HTERT RPE-1 (cell line): ENCODE measurements around the gene ZNF260.
"Not testable (repeated sequence)": the region's sequence is repeated elsewhere in the genome, so short reads cannot be mapped to it uniquely, and the experiment has no call there.

Experiments used
- in situ Hi-C: fragments of 300-500 bp; cut with MboI; formaldehyde crosslinking; loops from 4 replicates; pipeline ENCODE4 v1.14.3; 2020; ENCODE audit warnings: low sequenced_read_pairs

Gene ZNF260

GRCh38 chr19:36490846-36491245 lies 37.2 kb downstream of the ZNF260 start:
- in situ Hi-C loops, result not testable (repeated sequence)

GRCh38 chr19:36489920-36490415 lies 38.1 kb downstream of the ZNF260 start:
- in situ Hi-C loops, result no loop called here

GRCh38 chr19:36489118-36489919 lies 38.8 kb downstream of the ZNF260 start, which contains the start of gene ZNF566:
ZNF566 (minus strand) TSS chr19:36489561; CDS start chr19:36476557, 13,004 bp downstream.
- in situ Hi-C loops, result no loop called here

DNA sequence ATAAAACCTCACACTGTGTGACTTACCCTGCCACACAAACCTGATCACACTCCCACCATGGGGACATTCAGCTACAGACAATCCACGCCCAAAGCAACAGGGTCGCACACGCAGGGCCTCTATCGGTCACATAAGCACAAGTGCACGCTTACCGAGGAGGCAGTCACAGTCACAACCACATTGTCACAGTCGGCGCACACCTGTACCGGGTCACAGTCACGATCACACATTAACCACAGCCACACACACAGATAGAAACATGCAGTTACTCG lies 39.3 kb downstream of the ZNF260 start:
- in situ Hi-C loops, result no loop called here

DNA sequence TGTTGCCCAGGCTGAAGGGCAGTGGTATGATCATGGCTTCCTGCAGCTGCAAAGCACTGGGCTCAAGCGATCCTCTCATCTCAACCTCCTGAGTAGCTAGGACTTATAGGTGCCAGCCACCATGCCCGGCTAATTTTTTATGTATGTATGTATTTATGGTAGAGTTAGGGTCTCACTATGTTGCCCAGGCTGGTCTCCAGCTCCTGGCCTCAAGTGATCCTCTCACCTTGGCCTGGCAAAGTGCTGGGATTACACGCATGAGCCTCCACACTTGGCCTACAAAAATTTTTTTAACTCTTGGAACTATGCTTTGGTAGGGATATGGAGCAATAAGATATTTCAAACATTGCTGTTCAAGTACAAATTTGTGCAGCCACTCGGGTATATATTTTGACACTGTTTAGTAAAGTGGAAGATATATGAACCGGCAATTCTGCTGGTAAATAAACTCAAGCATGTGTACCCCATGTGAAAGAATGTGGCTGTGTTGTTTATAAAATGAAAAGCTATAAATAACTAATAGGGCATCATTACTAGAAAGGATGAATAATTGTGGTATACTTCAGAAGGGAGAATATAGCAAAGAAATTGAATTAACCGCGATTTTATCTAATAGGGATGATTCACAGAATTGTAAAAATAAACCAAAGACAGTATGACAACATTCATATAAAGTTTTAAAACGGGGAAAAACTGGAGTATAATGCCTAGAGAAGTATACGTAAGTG lies 39.8 kb downstream of the ZNF260 start:
- in situ Hi-C loops, result no loop called here

GRCh38 chr19:36483653-36484052 lies 44.4 kb downstream of the ZNF260 start:
- in situ Hi-C loops, result no loop called here

DNA sequence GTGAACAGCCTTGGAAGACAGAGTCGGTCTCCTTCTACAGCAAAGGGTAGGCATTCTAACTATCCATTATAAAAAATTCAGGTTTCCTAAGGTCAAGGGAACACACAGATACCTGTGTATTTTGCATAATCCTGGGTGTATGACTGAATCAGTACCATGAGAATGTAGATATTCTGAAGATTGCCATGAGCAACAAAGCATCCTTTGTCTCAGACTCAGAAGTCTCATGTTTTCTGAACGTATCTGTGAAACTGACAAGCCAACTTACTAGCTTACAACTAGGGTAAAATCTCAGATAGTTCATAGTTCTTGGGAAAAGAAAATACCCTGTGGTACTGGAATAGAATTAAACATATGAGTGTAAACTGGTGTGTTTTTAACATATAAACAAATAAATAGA lies 45.2 kb downstream of the ZNF260 start:
- in situ Hi-C loops, result no loop called here
